Mesendoderm (in vitro differentiated cells): Measurements from ENCODE around the gene HEPN1.

Experiments used
- DNase-seq: peaks from one replicate; pipeline ENCODE4 v3.0.0; 2013
- H2AK5ac ChIP-seq: 2 replicates; pipeline ENCODE4 v1.6.1; 2013; ENCODE audit warnings: low read length, inconsistent platforms
- H2BK120ac ChIP-seq: 2 replicates; pipeline ENCODE4 v1.6.1; 2013; ENCODE audit warnings: low read depth, mild to moderate bottlenecking, low read length, moderate library complexity, mixed read lengths
- H2BK15ac ChIP-seq: replicated peaks from 2 replicates; pipeline ENCODE4 v1.6.1; 2013; ENCODE audit warnings: low read depth, mild to moderate bottlenecking, moderate library complexity
- H2BK5ac ChIP-seq: 2 replicates; pipeline ENCODE4 v1.6.1; 2013; ENCODE audit warnings: low read length, inconsistent platforms
- H3K18ac ChIP-seq: 2 replicates; pipeline ENCODE4 v1.6.1; 2013; ENCODE audit warnings: mild to moderate bottlenecking, low read length, mixed read lengths
- H3K23ac ChIP-seq: one replicate; pipeline ENCODE4 v1.6.1; 2013; ENCODE audit warnings: low read length
- H3K27ac ChIP-seq: 2 replicates; pipeline ENCODE4 v1.5.1; 2013; ENCODE audit warnings: low read depth, mild to moderate bottlenecking, inconsistent platforms, low read length, moderate library complexity
- H3K27me3 ChIP-seq: 2 replicates; pipeline ENCODE4 v1.6.1; 2013; ENCODE audit warnings: low read length, control low read depth, mild to moderate bottlenecking, inconsistent platforms; ENCODE audit not compliant: insufficient read depth, poor library complexity
- H3K36me3 ChIP-seq: 2 replicates; pipeline ENCODE4 v1.6.1; 2013; ENCODE audit warnings: low read length, inconsistent platforms; ENCODE audit not compliant: control insufficient read depth, insufficient read depth
- H3K4ac ChIP-seq: one replicate; pipeline ENCODE4 v1.6.1; 2013; ENCODE audit warnings: low read depth, mild to moderate bottlenecking, low read length, moderate library complexity
- H3K4me1 ChIP-seq: 2 replicates; pipeline ENCODE4 v1.6.1; 2013; ENCODE audit warnings: low read depth, low read length, inconsistent platforms; ENCODE audit not compliant: control insufficient read depth
- H3K4me2 ChIP-seq: 2 replicates; pipeline ENCODE4 v1.6.1; 2013; ENCODE audit warnings: low read length
- H3K4me3 ChIP-seq: 2 replicates; pipeline ENCODE4 v1.5.1; 2013; ENCODE audit warnings: mild to moderate bottlenecking, low read length
- H3K56ac ChIP-seq: one replicate; pipeline ENCODE4 v1.6.1; 2013; ENCODE audit warnings: low read length
- H3K79me1 ChIP-seq: 2 replicates; pipeline ENCODE4 v1.6.1; 2013; ENCODE audit warnings: low read length, inconsistent platforms
- H3K79me2 ChIP-seq: 2 replicates; pipeline ENCODE4 v1.6.1; 2013; ENCODE audit warnings: mild to moderate bottlenecking, low read length; ENCODE audit not compliant: control insufficient read depth, insufficient read depth
- H3K9ac ChIP-seq: 2 replicates; pipeline ENCODE4 v1.6.1; 2013; ENCODE audit warnings: low read length, inconsistent platforms
- H4K5ac ChIP-seq: one replicate; pipeline ENCODE4 v1.6.1; 2013; ENCODE audit warnings: low read length
- H4K8ac ChIP-seq: one replicate; pipeline ENCODE4 v1.6.1; 2013; ENCODE audit warnings: low read depth, mild to moderate bottlenecking, control low read depth, low read length, moderate library complexity
- WGBS: extraction: QIAGEN DNeasy Blood & Tissue Kit; methylation state at CpG from one replicate; pipeline ENCODE4 v1.1.7; 2013; ENCODE audit warnings: low lambda C conversion rate, missing lambda C conversion rate; ENCODE audit not compliant: insufficient coverage; ENCODE audit errors: extremely low coverage; 5-methylcytosine and 5-hydroxymethylcytosine counted together

The HEPN1 gene

GRCh38 chr11:124943254-124943616, 24.2 kb downstream of the HEPN1 start:
- H3K79me1 ChIP-seq = no peaks in the 10 kb centered on the region
- no peaks in the 10 kb centered on the region for H3K27me3 ChIP-seq
- H3K4ac ChIP-seq = no peak overlapping the region
- no peak overlapping the region for H2AK5ac ChIP-seq
- H2BK5ac ChIP-seq = no peak overlapping the region
- H3K79me2 ChIP-seq = no peaks in the 10 kb centered on the region
- H4K5ac ChIP-seq = no peak overlapping the region
- H3K27ac ChIP-seq = no peak overlapping the region
- H3K4me3 ChIP-seq = no peak overlapping the region
- no peak overlapping the region for H3K9ac ChIP-seq
- DNase-seq = no peak
- H4K8ac ChIP-seq = no peak overlapping the region
- H2BK15ac ChIP-seq = no peak overlapping the region
- no peaks in the 10 kb centered on the region for H3K4me1 ChIP-seq
- H3K18ac ChIP-seq = no peak overlapping the region
- H3K4me2 ChIP-seq = no peak overlapping the region
- H3K23ac ChIP-seq = no peak overlapping the region
- no peak overlapping the region for H3K56ac ChIP-seq
- H3K36me3 ChIP-seq = no peaks in the 10 kb centered on the region
- WGBS = no CpG with 5 or more reads among the region's 5 CpGs
- H2BK120ac ChIP-seq = no peak overlapping the region

GRCh38 chr11:124943741-124944140, 24.7 kb downstream of the HEPN1 start:
- no peak overlapping the region for H3K23ac ChIP-seq
- no peak overlapping the region for H2AK5ac ChIP-seq
- no peak overlapping the region for H2BK15ac ChIP-seq
- no peaks in the 10 kb centered on the region for H3K4me1 ChIP-seq
- H3K79me1 ChIP-seq = no peaks in the 10 kb centered on the region
- DNase-seq = no peak
- no peak overlapping the region for H2BK5ac ChIP-seq
- WGBS = no CpG with 5 or more reads among the region's 1 CpG
- H3K9ac ChIP-seq = no peak overlapping the region
- no peaks in the 10 kb centered on the region for H3K79me2 ChIP-seq
- no peaks in the 10 kb centered on the region for H3K36me3 ChIP-seq
- no peaks in the 10 kb centered on the region for H3K27me3 ChIP-seq
- H3K4me2 ChIP-seq = no peak overlapping the region
- no peak overlapping the region for H4K8ac ChIP-seq
- H2BK120ac ChIP-seq = no peak overlapping the region
- H4K5ac ChIP-seq = no peak overlapping the region
- H3K56ac ChIP-seq = no peak overlapping the region
- no peak overlapping the region for H3K4me3 ChIP-seq
- H3K4ac ChIP-seq = no peak overlapping the region
- H3K27ac ChIP-seq = no peak overlapping the region
- H3K18ac ChIP-seq = no peak overlapping the region

GRCh38 chr11:124944565-124944964, 25.5 kb downstream of the HEPN1 start:
- H3K79me2 ChIP-seq = no peaks in the 10 kb centered on the region
- no peak overlapping the region for H2BK15ac ChIP-seq
- no peak overlapping the region for H4K5ac ChIP-seq
- no peaks in the 10 kb centered on the region for H3K27me3 ChIP-seq
- no peaks in the 10 kb centered on the region for H3K4me1 ChIP-seq
- H3K27ac ChIP-seq = no peak overlapping the region
- H2BK120ac ChIP-seq = no peak overlapping the region
- WGBS = no CpG with 5 or more reads among the region's 3 CpGs
- H3K18ac ChIP-seq = no peak overlapping the region
- H3K4ac ChIP-seq = no peak overlapping the region
- H3K23ac ChIP-seq = no peak overlapping the region
- H3K4me3 ChIP-seq = no peak overlapping the region
- H3K79me1 ChIP-seq = no peaks in the 10 kb centered on the region
- no peak overlapping the region for H2BK5ac ChIP-seq
- DNase-seq = no peak
- no peaks in the 10 kb centered on the region for H3K36me3 ChIP-seq
- no peak overlapping the region for H2AK5ac ChIP-seq
- H3K9ac ChIP-seq = no peak overlapping the region
- H3K4me2 ChIP-seq = no peak overlapping the region
- no peak overlapping the region for H3K56ac ChIP-seq
- H4K8ac ChIP-seq = no peak overlapping the region

- no peak overlapping the region for H3K4me2 ChIP-seq
- no CpG with 5 or more reads among the region's 6 CpGs for WGBS
Observed at GRCh38 chr11:124945826-124946225, 26.8 kb downstream of the HEPN1 start.

GRCh38 chr11:124946735-124947141, 27.7 kb downstream of the HEPN1 start:
- H2BK5ac ChIP-seq = no peak overlapping the region
- H3K23ac ChIP-seq = no peak overlapping the region
- no CpG with 5 or more reads among the region's 2 CpGs for WGBS
- no peak for DNase-seq
- no peak overlapping the region for H3K18ac ChIP-seq
- no peak overlapping the region for H3K4me3 ChIP-seq
- no peak overlapping the region for H3K27ac ChIP-seq
- H3K4me2 ChIP-seq = no peak overlapping the region
- no peak overlapping the region for H3K9ac ChIP-seq
- H3K56ac ChIP-seq = no peak overlapping the region
- H3K36me3 ChIP-seq = no peaks in the 10 kb centered on the region
- H2BK15ac ChIP-seq = no peak overlapping the region
- no peaks in the 10 kb centered on the region for H3K79me2 ChIP-seq
- no peak overlapping the region for H4K5ac ChIP-seq
- no peak overlapping the region for H4K8ac ChIP-seq
- no peak overlapping the region for H3K4ac ChIP-seq
- H3K27me3 ChIP-seq = no peaks in the 10 kb centered on the region
- H2BK120ac ChIP-seq = no peak overlapping the region
- no peaks in the 10 kb centered on the region for H3K4me1 ChIP-seq
- H3K79me1 ChIP-seq = no peaks in the 10 kb centered on the region
- H2AK5ac ChIP-seq = no peak overlapping the region

More at GRCh38 chr11:124945826-124946225, 26.8 kb downstream of the HEPN1 start:
- no peak overlapping the region for H2AK5ac ChIP-seq
- H3K23ac ChIP-seq = no peak overlapping the region
- no peaks in the 10 kb centered on the region for H3K36me3 ChIP-seq
- no peaks in the 10 kb centered on the region for H3K27me3 ChIP-seq
- H4K8ac ChIP-seq = no peak overlapping the region
- H3K4me3 ChIP-seq = no peak overlapping the region
- no peak overlapping the region for H3K9ac ChIP-seq
- no peak overlapping the region for H2BK120ac ChIP-seq
- H3K27ac ChIP-seq = no peak overlapping the region
- no peaks in the 10 kb centered on the region for H3K79me2 ChIP-seq
- no peaks in the 10 kb centered on the region for H3K4me1 ChIP-seq
- no peak for DNase-seq
- H2BK5ac ChIP-seq = no peak overlapping the region
- H4K5ac ChIP-seq = no peak overlapping the region
- H3K56ac ChIP-seq = no peak overlapping the region
- no peak overlapping the region for H3K4ac ChIP-seq
- no peaks in the 10 kb centered on the region for H3K79me1 ChIP-seq
- H2BK15ac ChIP-seq = no peak overlapping the region
- no peak overlapping the region for H3K18ac ChIP-seq

GRCh38 chr11:124950601-124951330, 31.7 kb downstream of the HEPN1 start:
- Histone ChIP-seq H3K36me3 (no peaks in the 10 kb centered on the region), H3K18ac (no peak overlapping the region), H3K56ac (no peak overlapping the region), H3K79me1 (no peaks in the 10 kb centered on the region), H3K27me3 (no peaks in the 10 kb centered on the region), H2AK5ac (no peak overlapping the region), H4K5ac (no peak overlapping the region), H3K79me2 (no peaks in the 10 kb centered on the region), H4K8ac (no peak overlapping the region), H2BK15ac (no peak overlapping the region), H3K27ac (no peak overlapping the region), H3K4me2 (no peak overlapping the region), H3K9ac (no peak overlapping the region), H3K4me1 (peaks cover 3% of the 10 kb centered on the region), H3K4ac (no peak overlapping the region), H2BK120ac (no peak overlapping the region), H2BK5ac (no peak overlapping the region), H3K4me3 (no peak overlapping the region), H3K23ac (no peak overlapping the region)
- DNase-seq = no peak
